ENCODE measurements around the gene UBE2J2. TPM values are rescaled to one million over a fixed set of nuclear protein-coding genes. Genes with fewer than 3 reads are reported as not detected.

Gene UBE2J2
- total RNA-seq, 2 donors from 2014 or later, result 69.9 to 72.7 TPM

- H3K4me3 ChIP-seq (ENCODE audit: low read length), result no peak within 1 kb of the TSS
- peaks cover 12% of the 10 kb centered on the region for H3K27me3 ChIP-seq (ENCODE audit: control insufficient read depth, insufficient read depth, low read length, poor library complexity, severe bottlenecking)
- peak within 1 kb of the TSS; percentile 15 for H3K4me3 Mint-ChIP-seq
- H3K27ac Mint-ChIP-seq, result no peak within 1 kb of the TSS
- H3K27me3 Mint-ChIP-seq (ENCODE audit: insufficient read depth), result peaks cover 1% of the 10 kb centered on the region
- H3K9ac ChIP-seq (ENCODE audit: extremely low read depth, low read length, poor library complexity, severe bottlenecking), result no peak within 1 kb of the TSS
- 31 to 38% methylated on average over 15 to 74 of the region's 74 CpGs for WGBS, 2 experiments (ENCODE audit: insufficient coverage in 1 of 2, insufficient read length in 1 of 2)
- H3K4me1 Mint-ChIP-seq, result no peaks in the 10 kb centered on the region
- H3K9me3 ChIP-seq (ENCODE audit: control insufficient read depth, low read length), result no peaks in the 10 kb centered on the region
- H3K9me3 Mint-ChIP-seq, result no peaks in the 10 kb centered on the region
- H3K4me1 ChIP-seq (ENCODE audit: control insufficient read depth, insufficient read depth, low read length), result no peaks in the 10 kb centered on the region
- no peaks in the 10 kb centered on the region for H3K36me3 ChIP-seq (ENCODE audit: control insufficient read depth, insufficient read depth, low read length)
- no peak within 1 kb of the TSS for H3K27ac ChIP-seq (ENCODE audit: low read depth, low read length)
- H3K36me3 Mint-ChIP-seq (ENCODE audit: low read depth), result peaks cover 3% of the 10 kb centered on the region
- peak; percentile 81 for DNase-seq
- TF ChIP-seq, protein P1, sequence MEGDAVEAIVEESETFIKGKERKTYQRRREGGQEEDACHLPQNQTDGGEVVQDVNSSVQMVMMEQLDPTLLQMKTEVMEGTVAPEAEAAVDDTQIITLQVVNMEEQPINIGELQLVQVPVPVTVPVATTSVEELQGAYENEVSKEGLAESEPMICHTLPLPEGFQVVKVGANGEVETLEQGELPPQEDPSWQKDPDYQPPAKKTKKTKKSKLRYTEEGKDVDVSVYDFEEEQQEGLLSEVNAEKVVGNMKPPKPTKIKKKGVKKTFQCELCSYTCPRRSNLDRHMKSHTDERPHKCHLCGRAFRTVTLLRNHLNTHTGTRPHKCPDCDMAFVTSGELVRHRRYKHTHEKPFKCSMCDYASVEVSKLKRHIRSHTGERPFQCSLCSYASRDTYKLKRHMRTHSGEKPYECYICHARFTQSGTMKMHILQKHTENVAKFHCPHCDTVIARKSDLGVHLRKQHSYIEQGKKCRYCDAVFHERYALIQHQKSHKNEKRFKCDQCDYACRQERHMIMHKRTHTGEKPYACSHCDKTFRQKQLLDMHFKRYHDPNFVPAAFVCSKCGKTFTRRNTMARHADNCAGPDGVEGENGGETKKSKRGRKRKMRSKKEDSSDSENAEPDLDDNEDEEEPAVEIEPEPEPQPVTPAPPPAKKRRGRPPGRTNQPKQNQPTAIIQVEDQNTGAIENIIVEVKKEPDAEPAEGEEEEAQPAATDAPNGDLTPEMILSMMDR (conservative IDR thresholded peaks at IDR 0.05), result peak; percentile 9
Observed at GRCh38 chr1:1246577-1247340, 26.9 kb downstream of the UBE2J2 start, which contains the start of gene C1QTNF12. Gene C1QTNF12 (minus strand): TSS chr1:1246722. CDS start chr1:1246690, 32 bp downstream.

DNA sequence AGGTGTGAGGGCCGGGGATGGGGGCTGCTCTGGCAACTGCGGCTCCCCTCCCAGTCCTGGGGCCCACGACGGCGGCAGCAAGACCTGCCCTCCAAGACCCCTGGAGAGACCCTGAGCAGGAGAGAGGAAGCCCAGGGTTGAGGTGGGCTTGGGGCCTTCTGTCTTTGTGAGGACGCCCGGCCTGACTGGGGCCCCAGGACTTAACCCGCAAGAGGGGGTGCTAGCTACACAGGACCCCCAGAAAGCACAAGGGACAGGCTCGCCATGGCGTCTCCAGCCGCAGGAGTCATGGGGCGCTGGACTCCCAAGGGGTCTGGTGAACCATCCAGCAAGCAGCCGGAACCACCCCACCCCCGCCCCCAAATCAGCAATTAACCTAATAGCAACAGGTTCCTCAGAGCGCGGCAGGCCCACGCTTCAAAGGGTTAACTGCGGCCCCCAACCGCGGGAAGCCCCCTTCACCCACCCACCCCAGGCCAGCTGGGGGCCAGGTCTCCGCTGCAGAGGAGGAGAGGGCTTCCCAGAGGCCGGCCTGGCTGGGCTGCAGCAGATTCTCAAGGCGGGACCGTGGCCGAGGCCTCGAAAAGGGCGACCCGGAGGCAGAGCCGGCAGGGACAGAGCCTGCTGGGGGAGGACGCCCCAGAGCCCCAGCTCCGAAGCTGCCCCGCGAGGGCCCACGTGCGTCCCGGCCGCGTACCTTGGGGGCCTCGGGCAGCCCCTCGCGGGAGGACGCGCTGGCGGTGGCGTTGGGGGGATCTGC is 27.7 kb downstream of the UBE2J2 start:
- Mint-ChIP-seq H3K9me3 (no peaks in the 10 kb centered on the region), H3K27ac (no peak overlapping the region), H3K4me3 (no peak overlapping the region), H3K27me3 (ENCODE audit: insufficient read depth) (peaks cover 1% of the 10 kb centered on the region), H3K36me3 (ENCODE audit: low read depth) (peaks cover 2% of the 10 kb centered on the region), H3K4me1 (no peaks in the 10 kb centered on the region)
- Histone ChIP-seq H3K36me3 (ENCODE audit: control insufficient read depth, insufficient read depth, low read length) (no peaks in the 10 kb centered on the region), H3K27me3 (ENCODE audit: control insufficient read depth, insufficient read depth, low read length, poor library complexity, severe bottlenecking) (peaks cover 12% of the 10 kb centered on the region), H3K27ac (ENCODE audit: low read depth, low read length) (no peak overlapping the region), H3K9ac (ENCODE audit: extremely low read depth, low read length, poor library complexity, severe bottlenecking) (no peak overlapping the region), H3K9me3 (ENCODE audit: control insufficient read depth, low read length) (no peaks in the 10 kb centered on the region), H3K4me3 (ENCODE audit: low read length) (no peak overlapping the region), H3K4me1 (ENCODE audit: control insufficient read depth, insufficient read depth, low read length) (no peaks in the 10 kb centered on the region)
- DNase-seq, result peak; percentile 78
- TF ChIP-seq, protein P1 (conservative IDR thresholded peaks at IDR 0.05), result no peak
- 68 to 100% methylated on average over 2 to 45 of the region's 45 CpGs for WGBS, 2 experiments (ENCODE audit: insufficient coverage in 1 of 2, insufficient read length in 1 of 2)

DNA sequence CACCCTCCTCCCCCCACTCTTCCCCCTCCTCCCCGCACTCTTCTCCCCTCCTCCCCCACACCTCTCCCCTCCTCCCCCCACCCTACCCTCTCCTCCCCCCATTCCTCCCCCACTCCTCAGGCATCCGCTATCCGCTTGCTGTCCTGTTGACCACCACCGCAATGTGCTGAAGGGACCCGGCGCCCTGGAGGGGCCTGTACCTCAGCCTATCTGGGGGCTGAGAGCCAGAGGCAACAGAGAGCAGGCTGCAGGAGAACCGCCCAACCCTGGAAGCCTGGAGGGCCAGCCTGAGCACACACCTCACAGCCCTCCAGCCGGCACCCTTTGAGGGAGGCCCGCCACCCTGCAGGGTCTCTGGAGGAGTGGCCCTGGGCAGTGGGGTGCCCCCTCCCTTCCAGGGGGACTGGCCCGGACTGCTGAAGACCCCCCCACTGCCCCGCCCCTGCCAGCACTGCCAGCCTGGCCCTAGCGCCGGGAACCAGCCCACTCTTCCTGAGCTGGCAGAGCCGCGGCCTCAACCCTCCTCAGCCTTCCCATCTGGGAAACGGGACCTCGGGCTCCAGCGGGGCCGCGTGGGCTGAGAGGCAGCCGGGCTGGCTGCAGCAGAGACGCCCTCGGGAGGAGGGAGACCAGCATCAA is 28.4 kb downstream of the UBE2J2 start:
- no peaks in the 10 kb centered on the region for H3K9me3 ChIP-seq (ENCODE audit: control insufficient read depth, low read length)
- Mint-ChIP-seq H3K27me3 (ENCODE audit: insufficient read depth) (peaks cover 1% of the 10 kb centered on the region), H3K9me3 (no peaks in the 10 kb centered on the region), H3K4me3 (no peak overlapping the region), H3K27ac (no peak overlapping the region), H3K4me1 (no peaks in the 10 kb centered on the region), H3K36me3 (ENCODE audit: low read depth) (peaks cover 1% of the 10 kb centered on the region)
- H3K36me3 ChIP-seq (ENCODE audit: control insufficient read depth, insufficient read depth, low read length), result no peaks in the 10 kb centered on the region
- H3K4me3 ChIP-seq (ENCODE audit: low read length), result no peak overlapping the region
- WGBS, 2 experiments (ENCODE audit: insufficient coverage in 1 of 2, insufficient read length in 1 of 2), result 95 to 97% methylated on average over 7 to 22 of the region's 23 CpGs
- no peaks in the 10 kb centered on the region for H3K4me1 ChIP-seq (ENCODE audit: control insufficient read depth, insufficient read depth, low read length)
- TF ChIP-seq, protein P1 (conservative IDR thresholded peaks at IDR 0.05), result no peak
- H3K9ac ChIP-seq (ENCODE audit: extremely low read depth, low read length, poor library complexity, severe bottlenecking), result no peak overlapping the region
- H3K27ac ChIP-seq (ENCODE audit: low read depth, low read length), result no peak overlapping the region
- H3K27me3 ChIP-seq (ENCODE audit: control insufficient read depth, insufficient read depth, low read length, poor library complexity, severe bottlenecking), result peaks cover 12% of the 10 kb centered on the region
- no peak for DNase-seq
